Mononuclear cell (primary cell): ENCODE measurements around the gene TLE1. TPM values are rescaled to one million over a fixed set of nuclear protein-coding genes. Genes with fewer than 3 reads are reported as not detected.

Experiments used
- H3K27me3 ChIP-seq: 2 replicates; pipeline ENCODE4 v1.6.0; 2011; ENCODE audit warnings: low read length, control low read depth; ENCODE audit not compliant: insufficient read depth
- H3K4me1 ChIP-seq: 2 replicates; pipeline ENCODE4 v1.5.1; 2011; ENCODE audit warnings: mild to moderate bottlenecking, low read length, control low read depth; ENCODE audit not compliant: insufficient read depth
- H3K4me3 ChIP-seq: 2 replicates; pipeline ENCODE4 v1.5.1; 2011; ENCODE audit warnings: mild to moderate bottlenecking, low read length, moderate library complexity
- H3K9me3 ChIP-seq: 2 replicates; pipeline ENCODE4 v1.5.1; 2011; ENCODE audit warnings: low read depth, mild to moderate bottlenecking, control low read depth, low read length
- total RNA-seq: library from RNA; depleted of rRNA; stranded (reverse); fragments of >200 nt; gene quantifications from one replicate; pipeline ENCODE4 v1.2.3, GENCODE V29; 2012

TLE1 gene
- total RNA-seq, 1 donor = 27.2 TPM

DNA sequence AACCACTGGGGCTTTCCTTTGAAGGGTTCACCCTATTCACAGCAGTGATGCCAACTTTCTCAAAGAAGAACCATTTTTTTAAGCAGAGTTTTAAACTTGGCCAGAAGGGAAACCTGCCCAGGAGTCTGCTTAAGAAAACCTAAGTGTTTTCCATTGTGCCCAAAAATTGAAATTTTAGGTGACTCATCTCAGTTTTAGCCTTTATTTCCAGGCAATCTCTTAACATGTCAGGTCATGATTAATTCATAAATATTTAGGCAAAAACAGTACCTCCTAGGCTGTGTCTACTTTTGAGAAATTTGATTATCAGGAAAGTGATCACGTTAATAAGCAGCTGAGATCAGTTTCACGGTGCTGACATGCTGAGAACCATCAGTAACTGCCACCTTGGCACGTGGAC lies 61.9 kb downstream of the TLE1 start:
- Histone ChIP-seq H3K9me3 (no peaks in the 10 kb centered on the region), H3K27me3 (no peaks in the 10 kb centered on the region), H3K4me3 (no peak overlapping the region), H3K4me1 (no peaks in the 10 kb centered on the region)

DNA sequence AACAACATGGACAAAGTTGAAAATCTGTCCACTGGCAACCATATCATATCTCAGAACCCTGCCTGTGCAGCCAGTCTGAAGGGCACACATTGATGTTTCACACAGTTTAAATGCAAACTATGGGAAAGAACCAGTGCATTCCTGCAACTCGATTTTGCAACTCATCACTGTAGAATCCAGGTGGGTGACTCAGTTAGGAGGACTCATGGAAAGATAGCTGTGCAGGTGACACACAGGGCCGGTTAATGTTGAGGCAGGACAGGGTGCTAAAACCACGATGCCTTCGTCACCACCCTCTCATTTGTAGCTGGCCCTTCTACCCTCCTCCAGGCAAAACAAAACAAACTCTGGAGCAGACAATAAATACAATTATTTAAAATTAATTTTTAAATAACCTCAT lies 62.8 kb downstream of the TLE1 start:
- Histone ChIP-seq H3K4me1 (peaks cover 2% of the 10 kb centered on the region), H3K27me3 (no peaks in the 10 kb centered on the region), H3K4me3 (no peak overlapping the region), H3K9me3 (no peaks in the 10 kb centered on the region)

DNA sequence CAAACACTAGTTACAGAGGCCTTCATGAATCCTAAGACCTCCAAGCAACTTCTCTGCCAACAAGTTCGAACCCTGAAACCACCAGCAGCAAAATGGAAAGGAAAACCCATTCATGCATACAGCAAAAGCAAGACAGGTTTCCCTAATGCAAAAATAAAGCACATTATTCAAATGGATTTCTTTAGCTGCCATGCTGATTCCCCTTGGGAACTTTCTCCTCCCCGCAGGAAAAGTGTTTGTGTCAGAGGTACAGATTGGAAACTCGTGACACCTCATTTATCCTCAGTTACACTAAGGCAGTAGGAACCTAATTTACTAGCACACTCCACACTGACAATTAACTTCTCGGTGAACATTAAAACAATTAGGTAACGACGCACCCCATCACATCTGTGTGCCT lies 63.4 kb downstream of the TLE1 start:
- Histone ChIP-seq H3K27me3 (no peaks in the 10 kb centered on the region), H3K4me1 (peaks cover 2% of the 10 kb centered on the region), H3K4me3 (no peak overlapping the region), H3K9me3 (no peaks in the 10 kb centered on the region)

DNA sequence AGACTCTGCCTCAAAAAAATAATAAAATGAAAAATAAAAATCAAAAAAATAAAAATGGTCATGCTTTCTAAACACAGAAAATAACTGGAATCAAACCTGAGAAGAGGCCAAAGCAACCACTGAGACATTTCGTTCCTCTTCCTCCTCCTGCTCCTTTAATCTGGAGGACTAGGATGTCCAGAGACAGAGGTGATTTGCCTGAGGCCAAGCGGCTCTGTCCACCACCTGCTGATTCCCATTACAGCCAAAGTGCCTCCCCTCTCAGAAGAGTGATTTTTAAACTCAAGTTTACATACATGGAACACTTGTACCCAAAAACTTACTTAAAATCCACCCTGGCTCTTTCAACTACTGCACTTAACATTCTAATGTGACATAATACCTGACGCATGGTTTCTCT lies 65.6 kb downstream of the TLE1 start:
- Histone ChIP-seq H3K4me3 (no peak overlapping the region), H3K4me1 (peaks cover 13% of the 10 kb centered on the region), H3K9me3 (no peaks in the 10 kb centered on the region), H3K27me3 (no peaks in the 10 kb centered on the region)

DNA sequence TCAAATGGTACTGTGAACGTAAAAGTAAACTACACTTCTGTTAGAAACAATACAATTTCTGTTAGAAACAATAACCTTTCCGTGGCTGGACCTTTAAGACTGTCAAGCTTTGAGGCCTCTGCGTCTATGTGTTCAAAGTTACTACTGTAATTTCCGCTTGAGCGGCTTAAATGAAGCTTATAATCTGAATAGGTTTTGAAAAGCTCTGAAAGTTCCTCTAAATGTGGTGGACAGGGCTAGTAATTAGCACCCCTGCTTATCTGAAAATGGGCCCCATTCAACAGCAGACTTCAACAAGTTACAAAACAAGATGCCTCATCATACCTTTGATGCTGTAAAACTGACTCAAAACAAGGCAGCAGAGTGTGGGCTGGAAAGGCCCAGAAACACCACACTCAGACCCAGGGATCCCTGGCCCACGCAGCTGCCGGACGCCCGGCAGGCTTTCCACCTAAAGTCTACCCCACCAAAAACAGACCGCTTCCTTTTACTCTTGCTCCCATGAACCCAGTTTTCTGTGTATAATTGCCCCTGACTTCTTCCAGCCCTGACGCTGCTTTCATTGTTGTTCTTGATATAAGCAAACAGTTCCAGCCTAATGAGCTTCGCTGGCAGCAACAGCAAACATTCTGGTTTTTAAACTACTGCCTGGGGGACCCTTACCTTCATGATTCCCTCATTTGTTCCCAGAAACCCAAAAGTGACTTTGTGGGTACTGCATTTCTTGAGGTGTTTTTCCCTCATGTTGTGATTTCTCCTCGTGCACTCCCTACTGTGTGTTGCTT lies 66.7 kb downstream of the TLE1 start:
- H3K27me3 ChIP-seq = no peaks in the 10 kb centered on the region
- no peak overlapping the region for H3K4me3 ChIP-seq
- H3K4me1 ChIP-seq = peaks cover 13% of the 10 kb centered on the region
- H3K9me3 ChIP-seq = no peaks in the 10 kb centered on the region

DNA sequence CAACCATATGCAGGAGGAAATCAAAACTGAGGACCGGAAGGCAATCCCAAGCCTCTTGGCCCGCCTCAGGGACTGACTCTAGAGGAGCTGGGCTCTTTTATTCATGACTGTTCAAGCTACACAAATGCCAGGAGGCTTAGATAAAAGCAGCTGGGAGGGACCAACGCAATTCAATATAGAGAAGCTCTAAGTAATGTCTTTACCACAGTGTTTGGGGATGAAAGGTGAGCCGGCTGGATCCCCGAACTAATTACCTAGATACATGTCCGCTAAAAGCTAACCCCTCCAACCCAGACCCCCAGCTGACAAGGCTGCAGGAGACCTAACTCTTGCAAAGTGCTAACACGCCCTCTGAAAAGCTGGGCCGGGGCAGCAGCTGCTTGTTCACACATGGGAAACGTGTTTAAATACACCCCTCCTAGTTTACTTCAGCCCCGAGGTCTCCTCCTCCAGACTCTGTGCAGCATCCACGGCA lies 67.5 kb downstream of the TLE1 start:
- Histone ChIP-seq H3K4me1 (peaks cover 13% of the 10 kb centered on the region), H3K9me3 (no peaks in the 10 kb centered on the region), H3K4me3 (no peak overlapping the region), H3K27me3 (no peaks in the 10 kb centered on the region)

DNA sequence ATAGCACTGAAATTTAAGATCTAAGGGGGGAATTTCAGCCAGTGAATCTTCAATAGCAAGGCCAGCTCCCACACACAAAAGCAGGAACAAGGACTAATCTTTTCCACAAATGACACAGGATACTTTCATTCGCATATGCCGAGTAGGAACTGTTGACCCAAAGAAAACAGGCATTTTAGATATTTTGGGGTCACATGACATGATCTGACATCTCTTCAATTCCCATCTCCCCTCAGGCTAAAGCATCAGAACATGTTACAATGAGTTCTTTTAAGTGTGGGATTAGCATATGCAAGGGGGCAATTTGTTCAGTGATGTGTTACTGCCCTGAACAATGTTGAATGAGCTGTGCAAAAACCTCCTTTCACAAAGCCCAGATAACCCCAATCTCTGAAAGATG lies 68.2 kb downstream of the TLE1 start:
- no peaks in the 10 kb centered on the region for H3K9me3 ChIP-seq
- H3K4me1 ChIP-seq = peaks cover 13% of the 10 kb centered on the region

DNA sequence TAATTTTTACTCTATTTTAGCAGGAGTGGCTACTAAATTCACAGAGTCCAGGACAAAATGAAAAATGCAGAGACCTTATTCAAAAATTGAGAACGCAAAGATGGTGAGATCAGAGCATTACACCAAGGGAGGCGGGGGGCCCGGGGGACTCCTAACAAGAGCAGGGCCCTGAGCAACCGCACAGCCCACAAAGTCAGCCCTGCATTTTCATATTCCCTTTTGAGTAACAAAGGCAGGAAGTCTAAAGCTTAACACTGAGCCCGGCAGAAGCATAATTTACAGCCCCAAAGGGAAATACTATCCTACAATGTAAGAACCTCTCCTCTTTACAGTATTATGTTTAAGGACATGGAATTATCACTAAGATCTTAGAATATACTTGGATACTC lies 69.4 kb downstream of the TLE1 start:
- no peak overlapping the region for H3K4me3 ChIP-seq
- no peaks in the 10 kb centered on the region for H3K27me3 ChIP-seq
- H3K9me3 ChIP-seq = no peaks in the 10 kb centered on the region
- H3K4me1 ChIP-seq = peaks cover 13% of the 10 kb centered on the region

More for the DNA sequence above, 68.2 kb downstream of the TLE1 start:
- Histone ChIP-seq H3K27me3 (no peaks in the 10 kb centered on the region), H3K4me3 (no peak overlapping the region)

DNA sequence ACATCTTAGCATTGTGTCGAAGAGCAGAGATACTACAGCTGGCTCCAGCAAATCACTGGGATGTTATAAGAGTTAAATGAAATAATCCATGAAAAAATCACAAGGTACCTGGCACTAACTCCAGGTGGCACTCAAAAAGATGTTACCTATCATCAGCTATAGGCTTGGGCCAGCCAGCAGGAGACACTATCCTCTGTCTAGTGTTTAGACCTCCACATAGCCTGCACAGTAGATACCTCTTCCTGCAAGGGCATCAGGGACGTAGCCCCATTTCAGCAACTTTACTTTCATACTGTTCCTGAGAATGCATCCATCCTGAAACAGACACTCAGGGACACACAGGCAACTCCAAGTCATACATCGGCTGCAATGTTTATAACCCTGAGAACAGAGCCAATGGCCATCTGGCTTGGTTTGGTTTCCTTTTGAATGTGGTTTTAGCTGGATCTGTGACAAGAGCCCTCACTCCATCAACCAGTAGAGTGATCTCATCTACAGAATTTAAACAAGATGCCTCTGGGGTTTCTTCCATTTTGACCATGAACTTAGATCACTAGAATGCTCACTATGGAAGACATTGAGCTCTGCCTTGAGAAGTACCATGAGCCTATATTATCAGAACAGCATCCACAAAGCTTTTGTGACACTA lies 69.9 kb downstream of the TLE1 start:
- H3K9me3 ChIP-seq = no peaks in the 10 kb centered on the region
- peaks cover 13% of the 10 kb centered on the region for H3K4me1 ChIP-seq
- H3K4me3 ChIP-seq = no peak overlapping the region
- no peaks in the 10 kb centered on the region for H3K27me3 ChIP-seq

DNA sequence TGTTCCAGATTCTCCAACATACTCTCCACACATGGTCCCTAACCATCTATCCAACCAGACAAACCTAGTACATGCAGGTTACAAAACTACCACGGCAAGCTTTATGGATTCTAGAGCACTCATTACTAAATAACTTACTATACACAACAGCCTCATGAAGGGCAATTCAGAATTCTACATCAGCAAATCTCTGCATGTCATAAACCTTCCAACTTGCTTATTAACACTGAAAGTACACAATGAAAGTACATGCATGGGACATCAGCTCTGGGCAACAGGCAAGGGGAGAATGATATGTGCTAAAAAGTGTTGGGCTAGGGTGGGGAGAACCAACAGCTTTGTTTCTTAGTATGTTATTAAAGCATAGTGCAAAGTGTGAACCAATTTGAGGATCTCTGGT lies 70.4 kb downstream of the TLE1 start:
- Histone ChIP-seq H3K27me3 (no peaks in the 10 kb centered on the region), H3K4me3 (no peak overlapping the region), H3K4me1 (peaks cover 13% of the 10 kb centered on the region), H3K9me3 (no peaks in the 10 kb centered on the region)

DNA sequence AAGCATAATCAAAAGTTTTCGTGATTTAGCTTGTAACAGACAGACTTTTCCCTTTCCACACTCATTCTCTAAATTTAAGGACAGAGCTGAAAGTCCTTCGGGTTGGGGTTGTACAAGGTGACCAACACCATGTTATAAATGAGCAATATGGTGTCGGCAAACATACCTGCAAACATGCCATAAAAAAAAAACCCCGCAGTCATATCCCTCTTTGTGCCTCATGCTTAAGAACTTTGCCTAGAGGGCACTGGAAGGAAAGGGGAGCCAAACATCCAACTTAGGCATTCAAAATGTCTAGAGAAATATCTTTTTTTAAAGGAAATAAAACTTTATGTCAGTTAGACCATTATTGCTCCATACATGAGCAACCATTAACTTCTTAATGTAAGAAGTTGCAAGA lies 73.2 kb downstream of the TLE1 start:
- Histone ChIP-seq H3K4me1 (peaks cover 11% of the 10 kb centered on the region), H3K9me3 (no peaks in the 10 kb centered on the region), H3K4me3 (no peak overlapping the region), H3K27me3 (no peaks in the 10 kb centered on the region)

DNA sequence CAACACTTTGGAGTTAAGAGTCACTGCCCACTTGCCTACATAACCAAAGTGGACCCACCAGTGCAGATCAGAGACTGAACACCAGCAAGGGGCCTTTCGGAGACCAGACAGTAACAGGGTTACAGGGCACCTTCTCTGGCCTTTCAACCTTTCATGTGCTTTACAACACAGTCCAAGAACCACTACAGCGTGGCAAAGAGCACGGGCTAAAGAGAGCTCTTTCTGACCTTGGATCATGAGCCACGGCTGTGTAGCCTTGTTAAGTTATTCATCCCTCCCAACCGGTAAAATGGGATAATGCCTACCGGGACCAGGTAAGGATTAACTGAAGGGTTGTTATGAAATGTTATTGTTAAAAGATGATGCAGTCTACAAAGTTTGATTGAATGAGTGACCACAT lies 75.0 kb downstream of the TLE1 start:
- Histone ChIP-seq H3K4me3 (no peak overlapping the region), H3K9me3 (no peaks in the 10 kb centered on the region), H3K27me3 (no peaks in the 10 kb centered on the region), H3K4me1 (peaks cover 12% of the 10 kb centered on the region)

DNA sequence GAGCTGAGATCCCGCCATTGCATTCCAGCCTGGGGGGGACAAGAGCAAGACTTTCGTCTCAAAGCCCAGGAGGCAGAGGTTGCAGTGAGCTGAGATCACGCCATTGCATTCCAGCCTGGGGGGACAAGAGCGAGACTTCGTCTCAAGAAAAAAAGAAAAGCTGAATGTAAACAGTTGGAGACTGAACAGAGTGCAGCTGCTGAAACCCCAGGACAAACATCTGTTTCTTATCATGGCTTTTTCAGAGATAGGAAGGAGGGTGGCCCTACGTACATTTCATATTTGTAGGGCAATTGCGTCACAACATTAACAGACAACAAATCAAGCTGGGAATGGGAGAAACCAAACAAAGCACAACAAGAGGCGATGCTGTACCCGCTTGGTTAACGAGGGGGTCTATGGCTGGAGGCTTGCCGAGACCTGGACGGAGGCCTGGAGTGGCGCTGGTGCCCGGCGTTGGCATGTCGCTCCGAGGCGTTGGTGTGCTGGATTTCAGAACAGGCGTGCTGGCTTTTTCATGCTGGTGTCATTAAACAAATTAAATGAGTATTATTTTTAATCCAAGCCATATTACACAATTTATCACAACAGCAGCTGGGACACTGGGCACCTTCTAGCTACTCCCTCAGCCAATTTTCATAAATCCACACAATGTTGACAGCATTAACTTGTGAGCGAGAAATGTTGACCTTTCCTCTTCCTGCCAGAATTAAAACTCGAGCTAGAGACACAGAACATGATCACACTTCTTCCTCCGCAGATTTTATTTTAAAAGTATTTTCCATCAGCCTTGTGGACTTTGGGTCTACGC lies 76.1 kb downstream of the TLE1 start:
- no peaks in the 10 kb centered on the region for H3K9me3 ChIP-seq
- H3K4me1 ChIP-seq = peaks cover 11% of the 10 kb centered on the region
- H3K4me3 ChIP-seq = no peak overlapping the region
- H3K27me3 ChIP-seq = no peaks in the 10 kb centered on the region

DNA sequence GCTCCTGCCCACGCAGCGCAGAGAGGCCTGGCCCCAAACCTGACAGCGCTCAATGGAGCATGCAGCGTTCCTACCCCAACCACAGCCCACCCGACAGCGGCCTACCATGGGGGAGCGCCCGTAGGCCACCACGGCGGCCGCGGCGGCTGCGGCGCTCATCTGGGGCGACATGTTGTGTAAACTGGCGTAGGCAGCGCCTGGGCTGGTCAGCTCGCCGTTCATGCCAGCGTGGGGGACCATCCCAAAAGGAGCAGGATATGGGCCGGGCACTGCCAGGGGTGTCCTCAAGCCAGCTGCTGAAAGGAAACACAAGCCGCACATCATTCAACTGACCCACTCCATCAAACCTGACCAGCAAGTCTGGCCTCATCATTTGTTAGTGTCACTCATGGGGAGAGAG lies 77.7 kb downstream of the TLE1 start:
- Histone ChIP-seq H3K4me3 (no peak overlapping the region), H3K27me3 (no peaks in the 10 kb centered on the region), H3K9me3 (no peaks in the 10 kb centered on the region), H3K4me1 (peaks cover 11% of the 10 kb centered on the region)

DNA sequence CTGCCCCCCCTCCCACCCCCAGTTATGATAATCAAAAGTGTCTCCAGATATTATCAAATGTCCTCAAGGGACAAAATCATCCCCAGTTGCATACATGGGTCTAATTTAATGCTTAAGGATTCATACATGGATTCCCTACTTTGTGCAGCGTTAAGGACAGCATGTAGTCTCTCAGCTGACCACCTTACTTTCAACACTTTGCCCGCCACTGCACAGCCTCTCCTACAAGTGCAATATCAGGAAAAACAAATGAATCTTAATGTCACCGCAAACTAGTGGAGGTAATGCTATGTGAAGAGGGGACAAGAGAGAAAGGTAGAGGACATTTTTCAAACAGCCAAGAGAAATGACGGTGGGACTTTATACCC lies 78.6 kb downstream of the TLE1 start:
- no peak overlapping the region for H3K4me3 ChIP-seq
- no peaks in the 10 kb centered on the region for H3K9me3 ChIP-seq
- H3K27me3 ChIP-seq = no peaks in the 10 kb centered on the region
- H3K4me1 ChIP-seq = peaks cover 11% of the 10 kb centered on the region
